ENCODE measurements around the gene SPHKAP. TPM values are rescaled to one million over a fixed set of nuclear protein-coding genes. Genes with fewer than 3 reads are reported as not detected.

The SPHKAP gene
- total RNA-seq, 6 donors from 2014 or later = not detected

DNA sequence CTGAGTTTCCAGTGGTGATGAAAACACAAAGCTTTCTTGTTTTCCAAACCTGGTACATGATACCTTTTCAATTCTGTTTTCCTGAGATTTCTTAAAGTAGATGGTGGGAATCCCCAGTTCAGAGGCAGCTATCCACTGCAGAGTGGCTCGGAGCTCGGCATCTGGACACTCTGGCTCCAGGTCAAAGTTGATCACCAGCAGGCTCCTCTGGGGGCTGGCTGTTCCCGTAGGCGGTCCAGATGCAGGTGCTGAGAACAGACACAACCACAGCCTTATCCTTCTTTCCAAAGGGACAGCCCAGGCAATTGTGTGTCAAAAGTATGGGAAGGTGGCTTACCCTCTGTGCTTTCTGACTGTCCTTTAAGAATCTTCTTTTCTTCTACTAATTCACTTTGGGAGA lies 190.6 kb downstream of the SPHKAP start:
- TF ChIP-seq POLR2A (IDR thresholded peaks at IDR 0.05) (no peak), EP300 (IDR thresholded peaks at IDR 0.05) (no peak), POLR2AphosphoS5 (IDR thresholded peaks at IDR 0.05) (no peak)
- TF ChIP-seq, protein P1, sequence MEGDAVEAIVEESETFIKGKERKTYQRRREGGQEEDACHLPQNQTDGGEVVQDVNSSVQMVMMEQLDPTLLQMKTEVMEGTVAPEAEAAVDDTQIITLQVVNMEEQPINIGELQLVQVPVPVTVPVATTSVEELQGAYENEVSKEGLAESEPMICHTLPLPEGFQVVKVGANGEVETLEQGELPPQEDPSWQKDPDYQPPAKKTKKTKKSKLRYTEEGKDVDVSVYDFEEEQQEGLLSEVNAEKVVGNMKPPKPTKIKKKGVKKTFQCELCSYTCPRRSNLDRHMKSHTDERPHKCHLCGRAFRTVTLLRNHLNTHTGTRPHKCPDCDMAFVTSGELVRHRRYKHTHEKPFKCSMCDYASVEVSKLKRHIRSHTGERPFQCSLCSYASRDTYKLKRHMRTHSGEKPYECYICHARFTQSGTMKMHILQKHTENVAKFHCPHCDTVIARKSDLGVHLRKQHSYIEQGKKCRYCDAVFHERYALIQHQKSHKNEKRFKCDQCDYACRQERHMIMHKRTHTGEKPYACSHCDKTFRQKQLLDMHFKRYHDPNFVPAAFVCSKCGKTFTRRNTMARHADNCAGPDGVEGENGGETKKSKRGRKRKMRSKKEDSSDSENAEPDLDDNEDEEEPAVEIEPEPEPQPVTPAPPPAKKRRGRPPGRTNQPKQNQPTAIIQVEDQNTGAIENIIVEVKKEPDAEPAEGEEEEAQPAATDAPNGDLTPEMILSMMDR (IDR thresholded peaks at IDR 0.05) = no peak
- 87 to 89% methylated on average over 3 to 4 of the region's 4 CpGs for WGBS, 2 donors
- Histone ChIP-seq H3K4me1 (no peaks in the 10 kb centered on the region), H3K9me3 (no peaks in the 10 kb centered on the region), H3K4me3 (no peak overlapping the region), H3K27me3 (no peaks in the 10 kb centered on the region), H3K36me3 (no peaks in the 10 kb centered on the region), H3K27ac (no peak overlapping the region)
- ATAC-seq (ENCODE audit: low FRiP score in 2 of 2) = no peak
- DNase-seq = no peak

DNA sequence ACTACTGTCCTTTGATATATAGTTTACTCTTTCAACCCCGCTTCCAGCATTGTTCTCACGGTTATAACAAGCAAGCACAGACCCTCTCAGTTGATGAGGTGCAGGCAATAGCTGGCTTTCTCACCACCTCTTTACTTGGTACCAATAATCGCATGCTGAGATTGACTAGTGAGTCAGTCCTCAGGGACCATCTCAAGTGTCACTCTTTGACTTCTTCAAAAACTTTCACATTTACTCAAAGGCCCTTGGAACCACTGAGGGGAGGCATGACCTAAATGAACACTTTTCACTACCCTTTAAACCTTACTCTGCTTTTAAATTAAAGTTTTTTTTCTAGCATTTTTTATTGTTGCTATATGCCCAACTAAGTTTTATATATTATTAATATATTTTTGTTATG lies 208.2 kb downstream of the SPHKAP start:
- TF ChIP-seq, protein P1 (IDR thresholded peaks at IDR 0.05) = no peak
- TF ChIP-seq EP300 (IDR thresholded peaks at IDR 0.05) (no peak), POLR2AphosphoS5 (IDR thresholded peaks at IDR 0.05) (no peak), POLR2A (IDR thresholded peaks at IDR 0.05) (no peak)
- no peaks in the 10 kb centered on the region for H3K27me3 ChIP-seq
- WGBS, 2 donors = 88% methylated on average over 3 of the region's 3 CpGs
- no peak overlapping the region for H3K4me3 ChIP-seq
- ATAC-seq (ENCODE audit: low FRiP score in 2 of 2) = no peak
- no peaks in the 10 kb centered on the region for H3K36me3 ChIP-seq
- no peak overlapping the region for H3K27ac ChIP-seq
- no peak for DNase-seq
- H3K9me3 ChIP-seq = no peaks in the 10 kb centered on the region
- H3K4me1 ChIP-seq = no peaks in the 10 kb centered on the region

DNA sequence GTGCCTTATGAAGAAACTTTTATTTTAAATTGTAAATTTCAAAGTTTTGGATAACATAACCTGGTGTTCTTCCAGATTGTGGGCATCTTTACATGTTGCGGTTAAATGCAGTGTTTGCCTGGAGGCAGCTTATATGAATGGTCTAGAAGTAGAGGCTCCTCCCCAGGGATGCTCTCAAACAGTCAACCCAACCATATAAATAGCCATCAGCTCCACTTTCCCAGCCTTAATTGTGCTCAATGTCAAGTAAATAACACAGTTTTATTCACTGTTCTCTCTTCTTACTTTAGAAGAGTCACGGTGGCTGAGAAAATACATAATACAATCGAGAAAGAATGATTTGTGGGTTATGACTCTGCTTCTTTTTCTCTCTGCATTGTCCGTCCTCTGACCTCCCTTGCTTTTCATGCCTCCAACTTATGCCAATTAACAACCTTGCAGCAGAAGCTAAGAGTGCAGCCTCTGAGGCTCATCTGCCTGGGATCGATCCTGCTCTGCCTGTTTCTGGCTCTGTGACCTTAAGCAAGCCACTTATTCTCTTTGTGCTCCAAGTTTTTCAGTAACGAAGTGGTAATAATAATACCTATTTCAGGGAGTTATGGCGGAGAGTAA lies 209.8 kb downstream of the SPHKAP start:
- H3K9me3 ChIP-seq = no peaks in the 10 kb centered on the region
- no peaks in the 10 kb centered on the region for H3K4me1 ChIP-seq
- H3K27me3 ChIP-seq = no peaks in the 10 kb centered on the region
- no peak for ATAC-seq (ENCODE audit: low FRiP score in 2 of 2)
- DNase-seq = no peak
- WGBS, 2 donors = 85 to 87% methylated on average over 7 of the region's 7 CpGs
- TF ChIP-seq EP300 (IDR thresholded peaks at IDR 0.05) (no peak), POLR2AphosphoS5 (IDR thresholded peaks at IDR 0.05) (no peak), POLR2A (IDR thresholded peaks at IDR 0.05) (no peak)
- TF ChIP-seq, protein P1 (IDR thresholded peaks at IDR 0.05) = no peak
- H3K27ac ChIP-seq = no peak overlapping the region
- H3K4me3 ChIP-seq = no peak overlapping the region
- H3K36me3 ChIP-seq = no peaks in the 10 kb centered on the region

DNA sequence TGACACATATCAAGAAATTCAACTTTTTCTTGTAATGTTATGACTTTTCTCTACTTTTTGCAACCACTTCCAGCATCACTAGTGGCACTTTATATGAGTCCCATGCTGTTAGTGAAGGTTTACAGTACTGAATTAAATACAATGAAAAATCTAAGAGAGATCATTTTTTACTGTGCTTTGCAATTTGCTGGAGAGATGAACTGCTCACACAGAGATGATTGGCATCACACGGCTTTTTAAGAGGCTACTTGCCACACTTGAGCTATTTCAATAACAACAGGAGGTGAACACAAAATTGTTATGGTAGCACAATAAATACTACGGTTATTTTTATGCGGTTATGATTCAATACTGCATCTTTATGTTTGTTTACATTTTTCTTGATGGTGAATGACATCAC lies 221.2 kb downstream of the SPHKAP start:
- Histone ChIP-seq H3K4me1 (no peaks in the 10 kb centered on the region), H3K9me3 (no peaks in the 10 kb centered on the region), H3K27me3 (no peaks in the 10 kb centered on the region), H3K27ac (no peak overlapping the region), H3K36me3 (no peaks in the 10 kb centered on the region), H3K4me3 (no peak overlapping the region)
- TF ChIP-seq, protein P1 (IDR thresholded peaks at IDR 0.05) = no peak
- no peak for TF ChIP-seq POLR2A (IDR thresholded peaks at IDR 0.05)
- no peak for DNase-seq
- no peak for ATAC-seq (ENCODE audit: low FRiP score in 2 of 2)
- WGBS, 2 donors = 79% methylated on average over 3 of the region's 3 CpGs

DNA sequence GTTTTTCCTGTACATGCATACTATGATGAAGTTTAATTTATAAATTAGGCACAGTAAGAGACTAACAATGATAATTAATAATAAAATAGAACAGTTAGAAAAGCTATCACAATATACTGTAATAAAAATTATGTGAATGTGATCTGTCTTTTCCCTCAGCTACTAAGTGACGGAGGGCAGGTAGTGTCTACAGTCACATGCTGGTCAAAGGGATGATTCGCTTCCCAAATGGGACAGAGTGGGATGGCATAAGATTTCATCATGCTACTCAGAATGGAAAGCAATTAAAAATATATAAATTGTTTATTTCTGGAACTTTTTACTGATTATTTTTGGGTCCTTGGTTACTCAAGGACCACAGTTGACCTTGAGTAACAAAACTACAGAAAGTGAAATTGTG lies 238.5 kb downstream of the SPHKAP start:
- ATAC-seq (ENCODE audit: low FRiP score in 2 of 2) (no peak), DNase-seq (no peak)
- H3K27me3 ChIP-seq = no peaks in the 10 kb centered on the region
- H3K36me3 ChIP-seq = no peaks in the 10 kb centered on the region
- H3K9me3 ChIP-seq = no peaks in the 10 kb centered on the region
- WGBS, 2 donors = 64 to 87% methylated on average over 2 of the region's 2 CpGs
- no peaks in the 10 kb centered on the region for H3K4me1 ChIP-seq
- no peak overlapping the region for H3K4me3 ChIP-seq
- no peak overlapping the region for H3K27ac ChIP-seq
- no peak for TF ChIP-seq POLR2AphosphoS5 (IDR thresholded peaks at IDR 0.05)
